ENCODE data around the gene ANKRD22. TPM values are rescaled to one million over a fixed set of nuclear protein-coding genes. Genes with fewer than 3 reads are reported as not detected.

Gene ANKRD22
- polyA plus RNA-seq, 1 of the 3 experiments (the other 2 are of a cell fraction) = 0.15 TPM

- no peaks in the 10 kb centered on the region for H4K20me1 ChIP-seq (ENCODE audit: insufficient read depth)
- no peaks in the 10 kb centered on the region for H3K27me3 ChIP-seq (ENCODE audit: insufficient read depth)
- H3K79me2 ChIP-seq (ENCODE audit: insufficient read depth) = no peaks in the 10 kb centered on the region
- H2AFZ ChIP-seq (ENCODE audit: low read depth) = no peak overlapping the region
- peaks cover 6% of the 10 kb centered on the region; the same call in 1 of the 2 replicates for H3K9me3 ChIP-seq
- no peak overlapping the region for H3K4me3 ChIP-seq (ENCODE audit: low read depth in 2 of 2, low read length in 1 of 2)
- TF ChIP-seq FOSL2 (IDR thresholded peaks at IDR 0.05; ENCODE audit: borderline replicate concordance, low read depth) (peak; percentile 67), PBX3 (IDR thresholded peaks at IDR 0.05) (0 out of 2 replicates have a peak, but pooled peaks have one; percentile 26), JUND (IDR thresholded peaks at IDR 0.05) (peak; percentile 64), MEF2A (IDR thresholded peaks at IDR 0.05; ENCODE audit: borderline replicate concordance, low read depth) (no peak), TCF12 (IDR thresholded peaks at IDR 0.05) (peak; percentile 59), USF2 (IDR thresholded peaks at IDR 0.05; ENCODE audit: borderline replicate concordance, low read depth, low read length) (no peak)
- ChIA-PET CTCF (interaction anchor here (0.6 to 0.8 kb wide), 2 partner anchors 15 to 228 kb away, joined by 3 read pairs; no protein-coding TSS in a partner anchor), POLR2A (no interaction called here)
- no peak overlapping the region for H3K4me2 ChIP-seq
- no peaks in the 10 kb centered on the region for H3K9me2 ChIP-seq
- peaks cover 4% of the 10 kb centered on the region for H3F3A ChIP-seq (replicated peaks; ENCODE audit: insufficient read depth)
- no peak for DNase-seq
- H3K9ac ChIP-seq = no peak overlapping the region
- H3K36me3 ChIP-seq (replicated peaks in 1 of 2; ENCODE audit: control insufficient read depth in 1 of 2, insufficient read depth in 2 of 2, low read length in 1 of 2) = no peaks in the 10 kb centered on the region
- no peaks in the 10 kb centered on the region; a peak in 2 of 4 replicates for H3K4me1 ChIP-seq (ENCODE audit: control insufficient read depth in 1 of 2, insufficient read depth in 2 of 2, low read depth in 1 of 2, low read length in 1 of 2)
- no peak overlapping the region; a peak in 1 of 4 replicates for H3K27ac ChIP-seq (ENCODE audit: low read depth in 2 of 2, low read length in 1 of 2)
- 18% methylated on average over 2 of the region's 2 CpGs for WGBS (ENCODE audit: low lambda C conversion rate)
Measured at GRCh38 chr10:88793712-88794299, 57.8 kb downstream of the ANKRD22 start.

- no peaks in the 10 kb centered on the region for H3K9me2 ChIP-seq
- no peaks in the 10 kb centered on the region for H4K20me1 ChIP-seq (ENCODE audit: insufficient read depth)
- no peak overlapping the region for H2AFZ ChIP-seq (ENCODE audit: low read depth)
- H3K36me3 ChIP-seq (replicated peaks in 1 of 2; ENCODE audit: control insufficient read depth in 1 of 2, insufficient read depth in 2 of 2, low read length in 1 of 2) = no peaks in the 10 kb centered on the region
- peaks cover 6% of the 10 kb centered on the region; the same call in 1 of the 2 replicates for H3K9me3 ChIP-seq
- no peaks in the 10 kb centered on the region; a peak in 2 of 4 replicates for H3K4me1 ChIP-seq (ENCODE audit: control insufficient read depth in 1 of 2, insufficient read depth in 2 of 2, low read depth in 1 of 2, low read length in 1 of 2)
- peaks cover 4% of the 10 kb centered on the region for H3F3A ChIP-seq (replicated peaks; ENCODE audit: insufficient read depth)
- 92% methylated on average over 4 of the region's 4 CpGs for WGBS (ENCODE audit: low lambda C conversion rate)
- H3K27me3 ChIP-seq (ENCODE audit: insufficient read depth) = no peaks in the 10 kb centered on the region
- H3K4me2 ChIP-seq = no peak overlapping the region
- no peak overlapping the region for H3K9ac ChIP-seq
- no peaks in the 10 kb centered on the region for H3K79me2 ChIP-seq (ENCODE audit: insufficient read depth)
- H3K27ac ChIP-seq (ENCODE audit: low read depth in 2 of 2, low read length in 1 of 2) = no peak overlapping the region
- POLR2A ChIA-PET = no interaction called here
- DNase-seq = no peak
- no peak for TF ChIP-seq MAX (IDR thresholded peaks at IDR 0.05; ENCODE audit: low read depth)
- no peak for TF ChIP-seq RXRA (IDR thresholded peaks at IDR 0.05; ENCODE audit: borderline replicate concordance, low read depth)
- TF ChIP-seq PBX3 (IDR thresholded peaks at IDR 0.05) = no peak
- no peak for TF ChIP-seq USF1 (IDR thresholded peaks at IDR 0.05; ENCODE audit: borderline replicate concordance, low read depth)
- no peak for TF ChIP-seq GATA2 (CRISPR knock-in tag; IDR thresholded peaks at IDR 0.05)
- no peak for TF ChIP-seq USF2 (IDR thresholded peaks at IDR 0.05; ENCODE audit: borderline replicate concordance, low read depth, low read length)
- no peak for TF ChIP-seq FOXJ3 (CRISPR knock-in tag; IDR thresholded peaks at IDR 0.05)
- TF ChIP-seq SIN3A (IDR thresholded peaks at IDR 0.05; ENCODE audit: borderline replicate concordance, low read depth, low read length) = no peak
- TF ChIP-seq MXI1 (IDR thresholded peaks at IDR 0.05; ENCODE audit: low read depth, low read length) = no peak
- TF ChIP-seq FOSL2 (IDR thresholded peaks at IDR 0.05; ENCODE audit: borderline replicate concordance, low read depth) = no peak
- TF ChIP-seq TEAD4 (IDR thresholded peaks at IDR 0.05; ENCODE audit: borderline replicate concordance, insufficient read depth) = no peak
- CTCF ChIA-PET = interaction anchor here (0.7 to 1.2 kb wide), 5 partner anchors 13 to 228 kb away, joined by 3 to 6 read pairs (median 3); no protein-coding TSS in a partner anchor
- no peak overlapping the region for H3K4me3 ChIP-seq (ENCODE audit: low read depth in 2 of 2, low read length in 1 of 2)
Measured at GRCh38 chr10:88792661-88793060, 59.0 kb downstream of the ANKRD22 start.

All from SK-N-SH (cell line).